CD4-positive, alpha-beta T cell (primary cell): ENCODE measurements around the gene TCF15. TPM values are rescaled to one million over a fixed set of nuclear protein-coding genes. Genes with fewer than 3 reads are reported as not detected.

Source experiments
- ATAC-seq: fragments of 200-7000 bp; cut with Tn5 transposase; one replicate; pipeline ENCODE4 v1.10.0; 2022; ENCODE audit warnings: mild to moderate bottlenecking; ENCODE audit not compliant: poor library complexity
- CTCF ChIA-PET: fragments of 350-600 bp; sonication (Branson Sonifier 250); formaldehyde crosslinking; loops from one replicate; lab custom pipeline; 2021; ENCODE audit warnings: antibody characterized with exemption, inconsistent platforms; lab: Charles Lee
- POLR2A ChIA-PET: fragments of 350-600 bp; sonication (Branson Sonifier 250); formaldehyde crosslinking; loops from one replicate; lab custom pipeline; 2021; ENCODE audit warnings: antibody characterized with exemption, inconsistent platforms; lab: Charles Lee
- DNase-seq, 14 experiments: peaks; one replicate each; pipeline ENCODE4 v3.0.0-alpha.2; 2013 to 2020; ENCODE audit warnings: mixed read lengths in 2 of 14
- H3K27ac ChIP-seq, 2 donors: one replicate each; pipeline versions ENCODE4 v1.5.1 to v1.7.0; 2013; ENCODE audit warnings: low read length in 2 of 2, low read depth in 1 of 2, mild to moderate bottlenecking in 1 of 2
- H3K27me3 ChIP-seq, 2 experiments: 1 replicate in 1 of 2; 2 replicates in 1 of 2; pipeline versions ENCODE4 v1.6.1 to v1.7.0; 2013; ENCODE audit warnings: low read length in 2 of 2, control low read depth in 1 of 2, mild to moderate bottlenecking in 1 of 2, moderate library complexity in 1 of 2; ENCODE audit not compliant: insufficient read depth in 2 of 2, control insufficient read depth in 1 of 2
- H3K36me3 ChIP-seq: one replicate; pipeline ENCODE4 v1.6.1; 2013; ENCODE audit warnings: low read length, control low read depth; ENCODE audit not compliant: insufficient read depth
- H3K4me1 ChIP-seq: one replicate; pipeline ENCODE4 v1.6.1; 2013; ENCODE audit warnings: low read length, control low read depth; ENCODE audit not compliant: insufficient read depth
- H3K4me3 ChIP-seq: one replicate; pipeline ENCODE4 v1.5.1; 2013; ENCODE audit warnings: mild to moderate bottlenecking, low read length, moderate library complexity
- H3K9me3 ChIP-seq, 2 experiments: 1 replicate in 1 of 2; 2 replicates in 1 of 2; pipeline versions ENCODE4 v1.6.1 to v1.7.0; 2013; ENCODE audit warnings: low read length in 2 of 2, mild to moderate bottlenecking in 2 of 2, control low read depth in 1 of 2, moderate library complexity in 1 of 2; ENCODE audit not compliant: control insufficient read depth in 1 of 2, insufficient read depth in 1 of 2
- H3K27ac Mint-ChIP-seq: one replicate; pipeline ENCODE4 v1.8.0; 2020; ENCODE audit warnings: mixed read lengths
- H3K27me3 Mint-ChIP-seq: one replicate; pipeline ENCODE4 v1.8.0; 2021; ENCODE audit warnings: mixed read lengths
- H3K36me3 Mint-ChIP-seq: one replicate; pipeline ENCODE4 v1.8.0; 2021; ENCODE audit warnings: low read depth, mixed read lengths
- H3K4me1 Mint-ChIP-seq: one replicate; pipeline ENCODE4 v1.8.0; 2021; ENCODE audit warnings: low read depth, mixed read lengths
- H3K4me3 Mint-ChIP-seq: one replicate; pipeline ENCODE4 v1.8.0; 2020; ENCODE audit warnings: mild to moderate bottlenecking, mixed read lengths
- H3K9me3 Mint-ChIP-seq: one replicate; pipeline ENCODE4 v1.8.0; 2020; ENCODE audit warnings: mixed read lengths
- intact Hi-C, 2 experiments: fragments of 100-400 bp; cut with DNase I in 1 of 2; cut with micrococcal nuclease in 1 of 2; formaldehyde crosslinking; loops; one replicate each; pipeline versions ENCODE4 v1.15.1 to v1.9.0; 2023 to 2025; cut with DNase I, micrococcal nuclease
- total RNA-seq, 174 experiments: library from RNA in 2 of 174; stranded (reverse) in 2 of 174; gene quantifications; one replicate each; pipeline ENCODE4 v1.2.3 and lab custom pipeline; 2021 to 2026
- TF ChIP-seq, protein P1 (sequence below): fragments of 200-600 bp; IDR thresholded peaks from one replicate; pipeline ENCODE4 v1.8.0; 2022; ENCODE audit warnings: antibody characterized with exemption, mild to moderate bottlenecking

Gene TCF15
- total RNA-seq, 2 experiments from 2014 or later = not detected

- ATAC-seq = peak; percentile 72
- TF ChIP-seq, protein P1, sequence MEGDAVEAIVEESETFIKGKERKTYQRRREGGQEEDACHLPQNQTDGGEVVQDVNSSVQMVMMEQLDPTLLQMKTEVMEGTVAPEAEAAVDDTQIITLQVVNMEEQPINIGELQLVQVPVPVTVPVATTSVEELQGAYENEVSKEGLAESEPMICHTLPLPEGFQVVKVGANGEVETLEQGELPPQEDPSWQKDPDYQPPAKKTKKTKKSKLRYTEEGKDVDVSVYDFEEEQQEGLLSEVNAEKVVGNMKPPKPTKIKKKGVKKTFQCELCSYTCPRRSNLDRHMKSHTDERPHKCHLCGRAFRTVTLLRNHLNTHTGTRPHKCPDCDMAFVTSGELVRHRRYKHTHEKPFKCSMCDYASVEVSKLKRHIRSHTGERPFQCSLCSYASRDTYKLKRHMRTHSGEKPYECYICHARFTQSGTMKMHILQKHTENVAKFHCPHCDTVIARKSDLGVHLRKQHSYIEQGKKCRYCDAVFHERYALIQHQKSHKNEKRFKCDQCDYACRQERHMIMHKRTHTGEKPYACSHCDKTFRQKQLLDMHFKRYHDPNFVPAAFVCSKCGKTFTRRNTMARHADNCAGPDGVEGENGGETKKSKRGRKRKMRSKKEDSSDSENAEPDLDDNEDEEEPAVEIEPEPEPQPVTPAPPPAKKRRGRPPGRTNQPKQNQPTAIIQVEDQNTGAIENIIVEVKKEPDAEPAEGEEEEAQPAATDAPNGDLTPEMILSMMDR = peak; percentile 59
- DNase-seq = peak in 11 of 14 experiments; percentile 4 to 62 (median 15)
- H3K4me1 Mint-ChIP-seq = no peaks in the 10 kb centered on the region
- no peaks in the 10 kb centered on the region for H3K36me3 ChIP-seq
- peaks cover 2 to 8% of the 10 kb centered on the region in 2 experiments for H3K27me3 ChIP-seq
- H3K27me3 Mint-ChIP-seq = peaks cover 26% of the 10 kb centered on the region
- CTCF ChIA-PET = no interaction called here
- H3K36me3 Mint-ChIP-seq = no peaks in the 10 kb centered on the region
- H3K4me3 Mint-ChIP-seq = no peak overlapping the region
- H3K27ac ChIP-seq = no peak overlapping the region
- POLR2A ChIA-PET = no interaction called here
- intact Hi-C loops = loop anchor here in 1 of 2 experiments (5.0 kb wide), 1 partner anchor 176 kb away; no protein-coding TSS in a partner anchor
- no peaks in the 10 kb centered on the region for H3K9me3 ChIP-seq
- no peaks in the 10 kb centered on the region for H3K4me1 ChIP-seq
- no peaks in the 10 kb centered on the region for H3K9me3 Mint-ChIP-seq
- H3K27ac Mint-ChIP-seq = no peak overlapping the region
- H3K4me3 ChIP-seq = no peak overlapping the region
Measured at GRCh38 chr20:561437-562231, 48.5 kb downstream of the TCF15 start.

DNA sequence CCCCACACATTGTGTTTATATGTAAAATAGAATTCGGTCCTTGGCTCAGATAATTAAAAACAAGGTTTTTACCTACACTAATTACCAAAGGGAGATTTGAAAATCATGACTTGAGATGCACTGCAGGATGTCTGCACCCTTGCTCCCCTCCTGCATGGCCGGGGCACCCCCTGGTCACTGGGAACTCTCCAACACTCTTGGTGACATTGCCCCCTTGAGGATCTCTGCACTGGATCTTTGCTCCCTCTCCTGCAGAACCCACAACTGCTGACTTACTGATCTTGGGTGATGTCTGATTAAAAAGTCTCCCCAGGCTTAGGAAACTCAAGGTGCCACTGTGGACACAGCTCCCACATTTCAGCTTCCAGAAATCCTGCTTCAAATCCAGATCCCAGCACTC lies 49.4 kb downstream of the TCF15 start:
- Histone ChIP-seq H3K4me1 (no peaks in the 10 kb centered on the region), H3K4me3 (no peak overlapping the region), H3K27me3 (peaks cover 2 to 10% of the 10 kb centered on the region in 2 experiments), H3K36me3 (no peaks in the 10 kb centered on the region), H3K9me3 (no peaks in the 10 kb centered on the region), H3K27ac (no peak overlapping the region)
- H3K4me3 Mint-ChIP-seq = no peak overlapping the region
- ChIA-PET CTCF (no interaction called here), POLR2A (no interaction called here)
- DNase-seq (no peak), ATAC-seq (no peak)
- H3K36me3 Mint-ChIP-seq = no peaks in the 10 kb centered on the region
- no peaks in the 10 kb centered on the region for H3K4me1 Mint-ChIP-seq
- TF ChIP-seq, protein P1 = no peak
- intact Hi-C loops = loop anchor here in 1 of 2 experiments (5.0 kb wide), 1 partner anchor 177 kb away; no protein-coding TSS in a partner anchor
- H3K9me3 Mint-ChIP-seq = no peaks in the 10 kb centered on the region
- peaks cover 31% of the 10 kb centered on the region for H3K27me3 Mint-ChIP-seq
- no peak overlapping the region for H3K27ac Mint-ChIP-seq

GRCh38 chr20:558117-558516 lies 52.0 kb downstream of the TCF15 start:
- Mint-ChIP-seq H3K9me3 (no peaks in the 10 kb centered on the region), H3K4me3 (no peak overlapping the region), H3K27me3 (peaks cover 51% of the 10 kb centered on the region), H3K36me3 (no peaks in the 10 kb centered on the region), H3K27ac (no peak overlapping the region), H3K4me1 (no peaks in the 10 kb centered on the region)
- CTCF ChIA-PET = no interaction called here
- H3K4me1 ChIP-seq = no peaks in the 10 kb centered on the region
- peaks cover 4 to 12% of the 10 kb centered on the region in 2 experiments for H3K27me3 ChIP-seq
- no peaks in the 10 kb centered on the region for H3K36me3 ChIP-seq
- TF ChIP-seq, protein P1 = no peak
- POLR2A ChIA-PET = no interaction called here
- H3K9me3 ChIP-seq = no peaks in the 10 kb centered on the region
- intact Hi-C loops = no loop called here
- no peak for ATAC-seq
- no peak overlapping the region for H3K4me3 ChIP-seq
- no peak overlapping the region for H3K27ac ChIP-seq
- no peak for DNase-seq
